Measurements from ENCODE around the gene SNX24. TPM values are rescaled to one million over a fixed set of nuclear protein-coding genes. Genes with fewer than 3 reads are reported as not detected.
"Not testable (repeated sequence)": the region's sequence is repeated elsewhere in the genome, so short reads cannot be mapped to it uniquely, and the experiment has no call there.

The SNX24 gene
- total RNA-seq, 2 experiments from 2014 or later: 1.8 to 4.2 TPM

DNA sequence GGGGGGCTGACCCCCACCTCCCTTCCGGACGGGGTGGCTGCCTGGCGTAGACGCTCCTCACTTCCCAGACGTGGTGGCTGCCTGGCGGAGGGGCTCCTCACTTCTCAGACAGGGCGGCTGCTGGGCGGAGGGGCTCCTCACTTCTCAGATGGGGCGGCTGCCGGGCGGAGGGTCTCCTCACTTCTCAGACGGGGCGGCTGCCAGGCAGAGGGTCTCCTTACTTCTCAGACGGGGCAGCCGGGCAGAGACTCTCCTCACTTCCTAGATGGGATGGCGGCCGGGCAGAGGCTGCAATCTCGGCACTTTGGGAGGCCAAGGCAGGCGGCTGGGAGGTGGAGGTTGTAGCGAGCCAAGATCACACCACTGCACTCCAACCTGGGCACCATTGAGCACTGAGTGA is 68.0 kb downstream of the SNX24 start:
- H3K27ac Mint-ChIP-seq; DNase-seq; H3K4me3 Mint-ChIP-seq; H3K27me3 Mint-ChIP-seq; CTCF ChIA-PET; H3K4me1 Mint-ChIP-seq; ATAC-seq; H3K9me3 Mint-ChIP-seq (ENCODE audit: low read depth); H3K36me3 Mint-ChIP-seq: not testable (repeated sequence)

GRCh38 chr5:122915717-122916461 is 70.5 kb downstream of the SNX24 start:
- Mint-ChIP-seq H3K27ac (no peak overlapping the region), H3K27me3 (no peaks in the 10 kb centered on the region), H3K4me3 (no peak overlapping the region), H3K9me3 (ENCODE audit: low read depth) (peaks cover 3% of the 10 kb centered on the region), H3K4me1 (peaks cover 7% of the 10 kb centered on the region), H3K36me3 (no peaks in the 10 kb centered on the region)
- peak; percentile 57 for ATAC-seq
- CTCF ChIA-PET: no interaction called here
- DNase-seq: no peak

DNA sequence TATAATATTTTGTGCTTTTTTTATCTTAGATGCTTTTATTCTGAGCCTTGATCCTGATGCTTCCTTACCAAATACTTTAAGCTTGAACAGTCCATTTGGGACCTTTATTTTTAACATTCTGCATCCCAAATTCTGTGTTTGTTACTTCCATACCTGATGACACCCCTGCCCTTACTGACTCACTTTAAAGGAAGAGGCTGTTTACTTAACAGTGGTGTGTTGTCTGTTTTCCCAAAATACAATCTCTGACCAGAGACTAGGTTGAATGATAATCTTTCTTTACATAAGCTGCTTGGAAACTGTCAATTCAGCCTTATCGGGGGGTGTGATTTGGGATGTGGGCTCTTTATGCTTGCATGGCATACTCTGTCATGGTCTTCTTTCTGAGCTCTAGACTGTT is 71.1 kb downstream of the SNX24 start:
- DNase-seq: no peak
- Mint-ChIP-seq H3K27me3 (no peaks in the 10 kb centered on the region), H3K36me3 (no peaks in the 10 kb centered on the region), H3K4me3 (no peak overlapping the region), H3K4me1 (peaks cover 7% of the 10 kb centered on the region), H3K9me3 (ENCODE audit: low read depth) (peaks cover 3% of the 10 kb centered on the region), H3K27ac (no peak overlapping the region)
- CTCF ChIA-PET: no interaction called here
- no peak for ATAC-seq

GRCh38 chr5:122919969-122920368 is 74.6 kb downstream of the SNX24 start:
- H3K4me3 Mint-ChIP-seq: no peak overlapping the region
- no peak for ATAC-seq
- H3K27ac Mint-ChIP-seq: no peak overlapping the region
- no peaks in the 10 kb centered on the region for H3K27me3 Mint-ChIP-seq
- no peaks in the 10 kb centered on the region for H3K36me3 Mint-ChIP-seq
- DNase-seq: no peak
- H3K9me3 Mint-ChIP-seq (ENCODE audit: low read depth): no peaks in the 10 kb centered on the region
- H3K4me1 Mint-ChIP-seq: peaks cover 7% of the 10 kb centered on the region
- CTCF ChIA-PET: no interaction called here

DNA sequence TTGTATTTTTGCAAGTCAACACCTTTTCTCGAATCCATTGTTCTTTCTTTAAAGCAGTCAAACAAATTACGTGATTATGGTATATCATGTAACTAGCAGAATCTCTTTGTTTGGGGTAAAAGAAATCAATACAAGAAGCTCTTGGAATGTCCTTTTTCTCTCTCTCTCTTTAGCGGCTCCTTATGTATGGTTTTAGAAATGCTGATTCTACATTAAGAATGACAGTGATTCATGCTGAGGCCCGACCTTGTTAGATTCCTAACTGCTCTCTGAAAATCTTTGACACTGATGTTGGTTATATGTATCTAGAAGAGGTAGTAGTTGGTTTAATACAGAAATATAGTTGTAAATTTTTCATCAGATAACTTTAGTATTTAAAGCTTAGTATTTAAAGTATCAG is 76.4 kb downstream of the SNX24 start:
- Mint-ChIP-seq H3K9me3 (ENCODE audit: low read depth) (no peaks in the 10 kb centered on the region), H3K36me3 (no peaks in the 10 kb centered on the region), H3K27ac (no peak overlapping the region), H3K4me1 (peaks cover 3% of the 10 kb centered on the region), H3K4me3 (no peak overlapping the region), H3K27me3 (no peaks in the 10 kb centered on the region)
- CTCF ChIA-PET: no interaction called here
- ATAC-seq (no peak), DNase-seq (no peak)

- Mint-ChIP-seq H3K4me3 (no peak overlapping the region), H3K9me3 (ENCODE audit: low read depth) (no peaks in the 10 kb centered on the region), H3K4me1 (no peaks in the 10 kb centered on the region), H3K27me3 (no peaks in the 10 kb centered on the region), H3K36me3 (no peaks in the 10 kb centered on the region), H3K27ac (no peak overlapping the region)
- CTCF ChIA-PET: no interaction called here
- no peak for DNase-seq
- no peak for ATAC-seq
These were observed 78.8 kb downstream of the SNX24 start for GRCh38 chr5:122924203-122924602.

- Mint-ChIP-seq H3K36me3 (no peaks in the 10 kb centered on the region), H3K27me3 (no peaks in the 10 kb centered on the region), H3K27ac (no peak overlapping the region), H3K4me1 (no peaks in the 10 kb centered on the region), H3K9me3 (ENCODE audit: low read depth) (no peaks in the 10 kb centered on the region), H3K4me3 (no peak overlapping the region)
- ATAC-seq (no peak), DNase-seq (no peak)
- CTCF ChIA-PET: no interaction called here
These were observed 79.4 kb downstream of the SNX24 start for GRCh38 chr5:122924719-122925395.

- Mint-ChIP-seq H3K27me3 (no peaks in the 10 kb centered on the region), H3K27ac (no peak overlapping the region), H3K36me3 (no peaks in the 10 kb centered on the region), H3K4me1 (no peaks in the 10 kb centered on the region), H3K9me3 (ENCODE audit: low read depth) (no peaks in the 10 kb centered on the region), H3K4me3 (no peak overlapping the region)
- DNase-seq (no peak), ATAC-seq (no peak)
- CTCF ChIA-PET: no interaction called here
These were observed 83.6 kb downstream of the SNX24 start for GRCh38 chr5:122929001-122929400.

DNA sequence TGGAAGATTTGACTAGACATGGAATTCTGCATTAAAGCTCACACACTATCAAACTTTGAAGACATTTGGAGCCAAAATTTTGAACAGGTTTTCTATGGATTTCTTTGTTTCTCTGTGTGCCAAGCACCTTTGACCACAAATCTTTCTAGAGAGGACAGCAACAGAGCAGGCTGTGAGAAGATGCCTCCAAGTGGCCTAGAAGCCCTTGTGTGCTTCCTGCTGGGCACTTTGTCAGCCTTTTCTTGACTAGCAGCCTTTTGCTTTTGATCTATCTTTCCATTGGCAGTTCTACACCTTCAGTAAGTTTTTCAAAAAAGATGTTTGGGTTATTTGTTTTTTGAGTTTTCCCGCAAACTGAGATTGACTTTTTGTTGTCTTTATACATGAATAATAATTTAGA is 84.6 kb downstream of the SNX24 start:
- no peak for ATAC-seq
- Mint-ChIP-seq H3K4me3 (no peak overlapping the region), H3K4me1 (no peaks in the 10 kb centered on the region), H3K9me3 (ENCODE audit: low read depth) (no peaks in the 10 kb centered on the region), H3K27me3 (no peaks in the 10 kb centered on the region), H3K36me3 (no peaks in the 10 kb centered on the region), H3K27ac (no peak overlapping the region)
- CTCF ChIA-PET: no interaction called here
- DNase-seq: no peak

DNA sequence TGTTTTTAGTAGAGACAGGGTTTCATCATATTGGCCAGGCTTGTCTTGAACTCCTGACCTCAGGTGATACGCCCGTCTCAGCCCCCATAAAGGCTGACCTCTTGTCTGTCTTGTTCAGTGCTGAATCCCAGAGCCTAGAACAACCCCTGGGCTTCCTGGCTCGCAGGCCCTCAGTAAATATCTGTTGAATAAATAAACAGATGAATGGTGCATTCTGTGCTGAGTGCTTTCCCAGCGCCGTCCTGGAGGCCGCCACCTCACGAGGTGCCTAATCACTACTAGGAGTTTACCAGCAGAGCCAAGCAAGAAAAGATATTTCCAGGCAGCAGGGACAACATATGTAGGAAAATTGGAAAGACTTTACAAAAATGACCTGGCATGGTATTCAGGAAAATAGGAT is 88.5 kb downstream of the SNX24 start:
- ATAC-seq: no peak
- CTCF ChIA-PET: no interaction called here

GRCh38 chr5:122936088-122936487 is 90.7 kb downstream of the SNX24 start:
- Mint-ChIP-seq H3K27me3 (no peaks in the 10 kb centered on the region), H3K36me3 (no peaks in the 10 kb centered on the region), H3K4me1 (no peaks in the 10 kb centered on the region), H3K9me3 (ENCODE audit: low read depth) (no peaks in the 10 kb centered on the region), H3K27ac (no peak overlapping the region), H3K4me3 (no peak overlapping the region)
- ATAC-seq (no peak), DNase-seq (no peak)
- CTCF ChIA-PET: no interaction called here

More for the DNA sequence above, 88.5 kb downstream of the SNX24 start:
- no peak for DNase-seq
- H3K36me3 Mint-ChIP-seq: no peaks in the 10 kb centered on the region
- no peaks in the 10 kb centered on the region for H3K27me3 Mint-ChIP-seq
- H3K4me1 Mint-ChIP-seq: no peaks in the 10 kb centered on the region
- no peaks in the 10 kb centered on the region for H3K9me3 Mint-ChIP-seq (ENCODE audit: low read depth)
- no peak overlapping the region for H3K4me3 Mint-ChIP-seq
- H3K27ac Mint-ChIP-seq: no peak overlapping the region

DNA sequence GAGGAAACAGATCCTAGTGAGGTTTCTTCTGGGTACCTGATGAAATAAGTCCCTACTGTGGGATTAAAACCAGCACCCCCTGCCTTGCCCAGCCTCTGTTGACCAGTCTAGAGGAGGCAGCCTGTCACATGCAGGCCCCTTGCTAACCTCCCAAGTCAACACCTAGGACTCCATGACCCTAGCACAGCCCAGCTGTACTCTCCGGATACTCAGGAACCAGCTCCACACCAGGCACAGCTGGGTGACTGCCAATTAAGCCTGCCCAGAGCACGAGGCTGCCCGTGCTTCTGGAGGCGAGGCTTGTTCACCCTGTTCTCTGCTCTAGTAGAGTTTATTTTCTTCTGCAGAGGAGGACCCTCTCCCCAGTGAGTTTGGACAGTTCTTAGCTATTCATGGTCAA is 92.5 kb downstream of the SNX24 start:
- ATAC-seq: no peak
- CTCF ChIA-PET: no interaction called here
- H3K9me3 Mint-ChIP-seq (ENCODE audit: low read depth): no peaks in the 10 kb centered on the region

DNA sequence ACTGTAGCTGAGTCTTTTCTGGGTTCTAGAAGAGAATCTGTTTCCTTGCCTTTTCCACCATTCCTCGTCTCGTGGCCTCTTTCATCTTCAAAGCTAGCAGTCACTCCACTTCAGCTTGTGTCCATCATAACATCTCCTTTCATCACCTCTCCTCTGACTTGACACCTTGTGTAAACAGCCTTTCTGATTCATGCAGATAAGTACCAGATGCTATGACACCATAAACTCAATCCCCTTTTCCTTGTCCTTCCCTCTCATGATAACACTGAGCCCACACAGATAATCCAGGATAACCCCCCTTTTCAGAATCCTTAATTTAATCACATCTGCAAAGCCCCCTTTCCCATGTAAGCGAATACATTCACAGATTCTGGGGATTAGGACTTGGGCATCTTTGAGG is 95.5 kb downstream of the SNX24 start:
- ATAC-seq (no peak), DNase-seq (no peak)
- no peak overlapping the region for H3K27ac Mint-ChIP-seq
- H3K4me3 Mint-ChIP-seq: no peak overlapping the region
- no peaks in the 10 kb centered on the region for H3K36me3 Mint-ChIP-seq
- no peaks in the 10 kb centered on the region for H3K27me3 Mint-ChIP-seq
- peaks cover 2% of the 10 kb centered on the region for H3K4me1 Mint-ChIP-seq
- H3K9me3 Mint-ChIP-seq (ENCODE audit: low read depth): no peaks in the 10 kb centered on the region
- CTCF ChIA-PET: no interaction called here

More for the DNA sequence above, 92.5 kb downstream of the SNX24 start:
- H3K4me3 Mint-ChIP-seq: no peak overlapping the region
- no peaks in the 10 kb centered on the region for H3K27me3 Mint-ChIP-seq
- H3K36me3 Mint-ChIP-seq: no peaks in the 10 kb centered on the region
- H3K27ac Mint-ChIP-seq: no peak overlapping the region
- no peak for DNase-seq
- peaks cover 2% of the 10 kb centered on the region for H3K4me1 Mint-ChIP-seq

- Mint-ChIP-seq H3K27ac (no peak overlapping the region), H3K4me3 (no peak overlapping the region), H3K4me1 (peaks cover 2% of the 10 kb centered on the region), H3K36me3 (peaks cover 2% of the 10 kb centered on the region), H3K9me3 (ENCODE audit: low read depth) (no peaks in the 10 kb centered on the region), H3K27me3 (no peaks in the 10 kb centered on the region)
- DNase-seq: no peak
- CTCF ChIA-PET: no interaction called here
- no peak for ATAC-seq
These were observed 96.3 kb downstream of the SNX24 start for GRCh38 chr5:122941737-122942136.
